Measurements from ENCODE around the gene CCDC40. TPM values are rescaled to one million over a fixed set of nuclear protein-coding genes. Genes with fewer than 3 reads are reported as not detected.
A peak's percentile ranks its signal among the peaks of the same experiment; 100 is the strongest.

The CCDC40 gene
- total RNA-seq, 1 donor: 8.3 TPM

DNA sequence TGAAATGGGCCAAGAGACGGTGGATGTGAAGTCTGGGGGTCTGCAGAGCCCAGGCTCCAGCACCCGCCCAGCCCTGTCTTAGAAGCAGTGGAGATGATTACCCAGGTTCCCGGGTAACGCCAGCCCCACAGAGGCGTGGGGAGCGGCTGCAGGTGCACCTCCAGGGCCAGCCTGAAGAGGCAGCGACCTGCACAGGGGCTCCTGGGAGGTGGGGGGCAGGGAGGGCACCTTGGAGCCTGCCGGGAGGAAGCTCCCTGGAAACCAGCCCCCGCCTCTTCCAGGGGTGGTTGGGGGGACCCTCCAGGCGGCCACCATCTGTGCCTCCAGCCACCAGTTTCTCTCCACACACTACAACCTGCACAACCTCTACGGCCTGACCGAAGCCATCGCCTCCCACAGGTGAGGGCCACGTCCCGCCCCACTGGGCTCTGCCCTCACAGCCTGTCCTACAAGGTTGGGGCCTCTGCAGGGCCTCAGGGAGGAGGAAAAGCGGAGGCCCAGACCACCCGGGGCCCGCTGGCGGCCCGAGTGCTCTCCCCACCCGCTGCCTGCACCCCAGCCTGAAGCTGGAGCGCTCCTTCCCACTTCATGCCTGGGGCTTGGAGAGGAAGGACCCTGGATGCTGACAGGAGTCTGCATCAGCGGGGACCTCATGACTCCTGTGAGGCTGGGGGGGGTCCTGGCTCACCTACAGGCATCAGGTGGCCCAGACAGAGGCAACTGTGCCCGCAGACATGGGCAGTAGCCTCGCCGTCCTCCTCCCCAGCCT, 75.4 kb downstream of the CCDC40 start:
- no peaks in the 10 kb centered on the region for H4K20me1 ChIP-seq (ENCODE audit: insufficient read depth, low read length)
- no peak overlapping the region for H3K4me3 ChIP-seq (ENCODE audit: insufficient read depth, low read length)
- TF ChIP-seq, protein P1, sequence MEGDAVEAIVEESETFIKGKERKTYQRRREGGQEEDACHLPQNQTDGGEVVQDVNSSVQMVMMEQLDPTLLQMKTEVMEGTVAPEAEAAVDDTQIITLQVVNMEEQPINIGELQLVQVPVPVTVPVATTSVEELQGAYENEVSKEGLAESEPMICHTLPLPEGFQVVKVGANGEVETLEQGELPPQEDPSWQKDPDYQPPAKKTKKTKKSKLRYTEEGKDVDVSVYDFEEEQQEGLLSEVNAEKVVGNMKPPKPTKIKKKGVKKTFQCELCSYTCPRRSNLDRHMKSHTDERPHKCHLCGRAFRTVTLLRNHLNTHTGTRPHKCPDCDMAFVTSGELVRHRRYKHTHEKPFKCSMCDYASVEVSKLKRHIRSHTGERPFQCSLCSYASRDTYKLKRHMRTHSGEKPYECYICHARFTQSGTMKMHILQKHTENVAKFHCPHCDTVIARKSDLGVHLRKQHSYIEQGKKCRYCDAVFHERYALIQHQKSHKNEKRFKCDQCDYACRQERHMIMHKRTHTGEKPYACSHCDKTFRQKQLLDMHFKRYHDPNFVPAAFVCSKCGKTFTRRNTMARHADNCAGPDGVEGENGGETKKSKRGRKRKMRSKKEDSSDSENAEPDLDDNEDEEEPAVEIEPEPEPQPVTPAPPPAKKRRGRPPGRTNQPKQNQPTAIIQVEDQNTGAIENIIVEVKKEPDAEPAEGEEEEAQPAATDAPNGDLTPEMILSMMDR (IDR thresholded peaks at IDR 0.05; ENCODE audit: extremely low read depth, low read depth, low read length): no peak
- no peaks in the 10 kb centered on the region for H3K79me2 ChIP-seq (ENCODE audit: insufficient read depth, low read length)
- no peaks in the 10 kb centered on the region for H3K4me1 ChIP-seq (ENCODE audit: insufficient read depth, low read length)
- H3K4me2 ChIP-seq (ENCODE audit: insufficient read depth, low read length): no peak overlapping the region
- no peak overlapping the region for H3K27ac ChIP-seq (ENCODE audit: low read depth, low read length)
- no peaks in the 10 kb centered on the region for H3K9me3 ChIP-seq (ENCODE audit: low read depth, low read length)
- H2AFZ ChIP-seq (ENCODE audit: low read length): no peak overlapping the region
- no peaks in the 10 kb centered on the region for H3K27me3 ChIP-seq (ENCODE audit: insufficient read depth, low read length)
- peak; percentile 81 for DNase-seq (ENCODE audit: insufficient read length, low spot score, missing footprints)
- H3K36me3 ChIP-seq (ENCODE audit: insufficient read depth, low read length): no peaks in the 10 kb centered on the region

DNA sequence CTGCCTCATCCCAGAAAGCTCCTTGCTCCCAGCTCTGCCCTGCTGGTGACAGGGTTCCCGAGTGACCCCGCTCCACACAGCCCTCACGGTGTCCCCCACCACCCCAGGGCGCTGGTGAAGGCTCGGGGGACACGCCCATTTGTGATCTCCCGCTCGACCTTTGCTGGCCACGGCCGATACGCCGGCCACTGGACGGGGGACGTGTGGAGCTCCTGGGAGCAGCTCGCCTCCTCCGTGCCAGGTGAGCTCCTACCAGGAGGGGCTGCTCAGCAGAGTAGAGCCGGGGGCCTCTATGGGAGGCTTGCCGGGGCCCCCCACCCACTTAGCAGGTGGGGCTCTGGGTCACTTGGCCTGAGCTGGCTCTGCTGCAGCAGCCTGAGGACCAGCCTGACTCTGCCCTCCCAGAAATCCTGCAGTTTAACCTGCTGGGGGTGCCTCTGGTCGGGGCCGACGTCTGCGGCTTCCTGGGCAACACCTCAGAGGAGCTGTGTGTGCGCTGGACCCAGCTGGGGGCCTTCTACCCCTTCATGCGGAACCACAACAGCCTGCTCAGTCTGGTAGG, 76.1 kb downstream of the CCDC40 start:
- TF ChIP-seq, protein P1 (IDR thresholded peaks at IDR 0.05; ENCODE audit: extremely low read depth, low read depth, low read length): no peak
- H3K4me1 ChIP-seq (ENCODE audit: insufficient read depth, low read length): no peaks in the 10 kb centered on the region

DNA sequence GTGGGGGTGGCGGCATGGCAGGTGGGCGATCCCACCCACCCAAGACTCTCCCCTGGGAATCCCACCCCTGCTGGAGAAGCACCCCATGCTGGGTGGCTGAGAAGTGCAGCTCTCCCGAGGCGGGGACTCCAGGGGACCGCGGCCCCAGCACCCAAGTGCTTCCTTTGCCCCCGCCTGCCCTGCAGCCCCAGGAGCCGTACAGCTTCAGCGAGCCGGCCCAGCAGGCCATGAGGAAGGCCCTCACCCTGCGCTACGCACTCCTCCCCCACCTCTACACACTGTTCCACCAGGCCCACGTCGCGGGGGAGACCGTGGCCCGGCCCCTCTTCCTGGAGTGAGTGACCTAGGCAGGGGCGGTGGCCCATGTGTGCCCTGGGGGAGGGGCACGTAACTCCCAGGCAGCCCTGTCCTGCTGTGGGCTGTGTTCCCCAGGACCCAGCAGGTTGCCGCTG, 76.6 kb downstream of the CCDC40 start:
- Histone ChIP-seq H3K79me2 (ENCODE audit: insufficient read depth, low read length) (no peaks in the 10 kb centered on the region), H4K20me1 (ENCODE audit: insufficient read depth, low read length) (no peaks in the 10 kb centered on the region), H3K4me3 (ENCODE audit: insufficient read depth, low read length) (no peak overlapping the region), H3K9me3 (ENCODE audit: low read depth, low read length) (no peaks in the 10 kb centered on the region), H3K27ac (ENCODE audit: low read depth, low read length) (no peak overlapping the region), H3K4me2 (ENCODE audit: insufficient read depth, low read length) (no peak overlapping the region), H3K36me3 (ENCODE audit: insufficient read depth, low read length) (no peaks in the 10 kb centered on the region), H3K4me1 (ENCODE audit: insufficient read depth, low read length) (no peaks in the 10 kb centered on the region), H3K27me3 (ENCODE audit: insufficient read depth, low read length) (no peaks in the 10 kb centered on the region), H2AFZ (ENCODE audit: low read length) (no peak overlapping the region)
- peak; percentile 78 for DNase-seq (ENCODE audit: insufficient read length, low spot score, missing footprints)
- TF ChIP-seq, protein P1 (IDR thresholded peaks at IDR 0.05; ENCODE audit: extremely low read depth, low read depth, low read length): no peak

More for the DNA sequence above, 76.1 kb downstream of the CCDC40 start:
- H4K20me1 ChIP-seq (ENCODE audit: insufficient read depth, low read length): no peaks in the 10 kb centered on the region
- no peak overlapping the region for H3K4me3 ChIP-seq (ENCODE audit: insufficient read depth, low read length)
- no peaks in the 10 kb centered on the region for H3K79me2 ChIP-seq (ENCODE audit: insufficient read depth, low read length)
- H3K27ac ChIP-seq (ENCODE audit: low read depth, low read length): no peak overlapping the region
- no peak overlapping the region for H3K4me2 ChIP-seq (ENCODE audit: insufficient read depth, low read length)
- H2AFZ ChIP-seq (ENCODE audit: low read length): no peak overlapping the region
- DNase-seq (ENCODE audit: insufficient read length, low spot score, missing footprints): peak; percentile 61
- no peaks in the 10 kb centered on the region for H3K27me3 ChIP-seq (ENCODE audit: insufficient read depth, low read length)
- H3K9me3 ChIP-seq (ENCODE audit: low read depth, low read length): no peaks in the 10 kb centered on the region
- H3K36me3 ChIP-seq (ENCODE audit: insufficient read depth, low read length): no peaks in the 10 kb centered on the region

DNA sequence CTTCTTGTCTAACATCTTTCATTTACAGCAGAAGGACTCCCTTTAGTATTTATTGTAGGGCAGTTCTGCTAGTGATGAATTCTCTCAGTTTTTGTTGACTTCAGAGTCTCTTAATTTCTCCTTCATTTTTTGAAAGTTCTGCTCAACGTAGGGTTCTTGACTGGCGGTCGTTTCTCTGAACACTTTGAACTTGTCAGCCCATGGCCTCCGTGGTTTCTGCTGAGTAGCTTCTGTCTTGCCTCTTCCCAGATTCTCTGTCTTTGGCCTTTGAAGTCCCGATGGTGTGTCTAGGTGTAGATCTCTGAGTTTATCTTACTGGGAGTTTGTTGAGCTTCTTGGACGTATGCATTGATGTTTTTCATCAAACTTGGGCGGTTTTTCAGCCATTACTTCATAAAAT, 78.3 kb downstream of the CCDC40 start:
- Histone ChIP-seq H3K27ac (ENCODE audit: low read depth, low read length) (no peak overlapping the region), H4K20me1 (ENCODE audit: insufficient read depth, low read length) (no peaks in the 10 kb centered on the region), H3K4me3 (ENCODE audit: insufficient read depth, low read length) (no peak overlapping the region), H2AFZ (ENCODE audit: low read length) (no peak overlapping the region), H3K27me3 (ENCODE audit: insufficient read depth, low read length) (no peaks in the 10 kb centered on the region), H3K4me2 (ENCODE audit: insufficient read depth, low read length) (no peak overlapping the region), H3K36me3 (ENCODE audit: insufficient read depth, low read length) (no peaks in the 10 kb centered on the region), H3K9me3 (ENCODE audit: low read depth, low read length) (no peaks in the 10 kb centered on the region), H3K4me1 (ENCODE audit: insufficient read depth, low read length) (no peaks in the 10 kb centered on the region), H3K79me2 (ENCODE audit: insufficient read depth, low read length) (no peaks in the 10 kb centered on the region)
- DNase-seq (ENCODE audit: insufficient read length, low spot score, missing footprints): no peak
- TF ChIP-seq, protein P1 (IDR thresholded peaks at IDR 0.05; ENCODE audit: extremely low read depth, low read depth, low read length): no peak
